DMS 273 treated with DMSO at 0.1 percent for 48 hours (cell line): ENCODE results near the gene LZTS3.
"Not testable (repeated sequence)": the region's sequence is repeated elsewhere in the genome, so short reads cannot be mapped to it uniquely, and the experiment has no call there.

Experiments used
- DNase-seq: peaks from one replicate; lab custom pipeline; 2025; lab: John Stamatoyannopoulos, UW

The LZTS3 gene

DNA sequence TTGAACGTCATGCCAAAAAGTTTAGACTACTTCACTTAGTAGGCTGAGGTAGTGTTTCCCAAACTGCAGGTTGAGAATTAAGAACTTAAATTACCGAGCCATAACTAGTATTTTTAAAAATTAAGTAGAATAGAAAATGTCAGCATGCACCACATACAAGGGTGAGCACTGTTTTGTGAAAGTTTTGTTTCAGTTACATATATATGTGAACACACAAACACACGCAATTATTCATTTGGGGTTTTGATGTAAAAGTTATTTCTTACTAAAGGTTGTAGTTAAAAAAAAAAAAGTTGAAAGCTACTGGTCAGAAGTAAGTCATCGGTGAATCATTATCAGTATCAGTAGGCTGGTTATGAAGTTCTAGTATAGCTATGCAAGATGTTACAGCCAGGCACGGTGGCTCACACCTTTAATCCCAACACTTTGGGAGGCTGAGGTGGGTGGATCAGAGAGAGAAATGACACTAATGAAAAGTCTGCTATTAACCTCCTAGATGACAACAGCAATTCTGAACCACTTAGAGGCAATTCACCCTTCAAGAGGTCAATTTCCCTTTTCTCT is 37.8 kb downstream of the LZTS3 start:
- no peak for DNase-seq

DNA sequence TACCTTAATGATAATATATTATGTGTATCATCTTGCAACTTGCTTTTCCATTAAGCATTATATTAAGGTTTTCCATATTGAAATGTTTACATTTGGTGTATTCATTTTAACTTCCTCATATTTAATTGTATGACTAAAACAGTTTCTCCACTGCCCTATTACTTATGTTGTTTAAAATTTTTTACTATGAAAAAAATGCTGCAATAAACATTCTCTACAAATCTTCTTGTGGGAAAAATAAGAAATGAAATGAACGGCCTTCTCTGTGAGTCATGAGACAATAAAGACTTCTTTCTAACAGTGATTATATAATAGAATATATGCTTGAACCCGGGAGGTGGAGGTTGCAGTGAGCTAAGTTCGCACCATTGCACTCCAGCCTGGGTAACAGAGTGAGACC is 39.2 kb downstream of the LZTS3 start:
- DNase-seq: no peak

GRCh38 chr20:3133155-3133554 is 40.2 kb downstream of the LZTS3 start:
- no peak for DNase-seq

DNA sequence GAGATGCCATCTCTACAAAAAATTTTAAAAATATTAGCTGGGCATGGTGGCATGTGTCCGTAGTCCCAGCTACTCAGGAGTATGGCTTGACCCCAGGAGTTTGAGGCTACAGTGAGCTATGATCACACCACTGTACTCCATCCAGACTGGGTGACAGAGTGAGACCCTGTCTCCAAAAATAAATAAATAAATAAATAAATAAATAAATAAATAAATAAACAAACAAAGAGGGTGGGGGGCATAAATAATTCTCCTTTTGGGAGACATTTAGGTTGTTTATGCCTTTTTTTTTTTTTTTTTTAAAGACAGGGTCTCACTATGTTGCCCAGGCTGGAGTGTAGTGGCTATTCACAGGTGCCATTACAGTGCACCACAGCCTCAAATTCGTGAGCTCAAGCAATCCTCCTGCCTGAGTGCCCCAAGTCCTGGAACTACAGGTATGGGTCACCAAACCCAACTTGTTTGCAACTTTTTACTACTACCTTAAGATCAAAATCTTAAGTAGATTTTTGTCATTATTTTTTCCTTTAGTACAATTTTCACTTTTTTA is 43.2 kb downstream of the LZTS3 start:
- no peak for DNase-seq

- DNase-seq: no peak
Measured at GRCh38 chr20:3129094-3129493, 44.3 kb downstream of the LZTS3 start.

GRCh38 chr20:3128275-3128984 is 44.9 kb downstream of the LZTS3 start:
- DNase-seq: no peak

- DNase-seq: no peak
Measured at GRCh38 chr20:3126527-3126859, 46.9 kb downstream of the LZTS3 start.

- DNase-seq: not testable (repeated sequence)
Measured at GRCh38 chr20:3125776-3126526, 47.4 kb downstream of the LZTS3 start.

- not testable (repeated sequence) for DNase-seq
Measured at GRCh38 chr20:3124773-3125560, 48.4 kb downstream of the LZTS3 start.

- DNase-seq: not testable (repeated sequence)
Measured at GRCh38 chr20:3124163-3124562, 49.2 kb downstream of the LZTS3 start.

GRCh38 chr20:3123542-3123941 is 49.8 kb downstream of the LZTS3 start:
- DNase-seq: no peak

GRCh38 chr20:3121955-3122610 is 51.3 kb downstream of the LZTS3 start:
- DNase-seq: no peak

DNA sequence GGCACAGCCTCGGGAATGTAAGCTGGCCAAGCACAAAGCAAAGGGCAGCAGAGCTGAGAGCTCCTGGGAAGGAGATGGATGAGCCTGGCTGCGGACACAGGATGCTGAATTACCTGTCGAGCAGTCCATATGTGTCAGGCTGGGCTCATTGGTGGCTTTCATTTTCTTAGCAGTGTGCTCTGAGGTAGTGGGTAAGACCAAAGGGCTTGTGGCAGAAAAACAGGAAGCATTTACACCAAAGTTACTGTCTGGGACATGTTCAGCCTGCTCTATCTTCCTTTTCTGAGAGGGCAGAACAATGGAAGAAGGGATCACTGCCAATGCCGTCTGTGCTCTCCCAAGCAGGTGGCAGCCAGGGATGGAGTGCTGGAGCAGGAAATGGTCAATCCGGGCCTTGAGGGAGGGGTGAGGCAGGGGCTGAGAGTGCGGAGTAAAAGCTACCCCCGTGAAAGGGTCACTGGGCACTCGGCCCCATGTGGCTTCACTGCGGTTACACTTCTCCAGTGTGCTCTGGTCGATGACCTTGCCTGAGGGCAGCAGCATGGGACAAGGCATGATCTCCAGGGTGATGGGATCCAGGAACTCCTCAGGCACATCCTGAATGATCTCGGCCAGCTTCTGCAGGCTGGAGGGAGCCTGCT is 52.0 kb downstream of the LZTS3 start:
- DNase-seq: no peak

DNA sequence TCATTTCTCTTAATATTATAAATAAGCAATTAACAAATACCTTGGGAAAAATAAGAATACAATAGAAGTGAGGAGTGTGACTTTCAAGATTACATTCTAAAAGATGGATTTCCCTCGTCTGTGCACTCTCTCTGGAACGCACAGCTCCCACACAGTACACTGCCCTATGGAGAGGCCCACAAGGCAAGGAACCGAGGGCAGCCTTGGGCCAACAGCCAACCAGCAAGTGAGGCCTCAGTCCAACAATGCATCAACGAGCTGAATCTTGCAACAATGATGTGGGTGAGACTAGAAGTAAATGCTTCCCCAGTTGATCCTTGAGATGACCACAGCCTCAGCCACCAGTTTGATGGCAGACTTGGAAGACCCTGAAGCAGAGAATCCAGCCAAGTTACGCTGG is 54.3 kb downstream of the LZTS3 start:
- DNase-seq: no peak

DNA sequence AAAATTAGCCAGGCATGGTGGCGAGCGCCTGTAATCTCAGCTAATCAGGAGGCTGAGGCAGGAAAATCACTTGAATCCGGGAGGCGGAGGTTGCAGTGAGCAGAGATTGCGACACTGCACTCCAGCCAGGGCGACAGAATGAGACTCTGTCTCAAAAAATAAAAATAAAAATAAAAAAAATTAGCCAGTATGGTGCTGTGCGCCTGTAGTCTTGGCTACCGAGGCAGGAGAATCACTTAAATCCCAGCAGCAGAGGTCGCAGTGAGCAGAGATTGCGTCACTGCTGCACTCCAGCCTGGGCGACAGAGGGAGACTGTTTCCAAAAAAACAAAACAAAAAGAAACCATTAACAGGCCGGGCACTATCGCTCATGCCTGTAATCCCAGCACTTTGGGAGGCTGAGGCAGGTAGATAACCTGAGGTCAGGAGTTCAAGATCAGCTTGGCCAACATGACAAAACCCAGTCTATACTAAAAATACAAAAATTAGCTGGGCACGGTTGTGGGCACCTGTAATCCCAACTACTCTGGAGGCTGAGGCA is 55.4 kb downstream of the LZTS3 start:
- peak; percentile 8 for DNase-seq

GRCh38 chr20:3116341-3116740 is 57.0 kb downstream of the LZTS3 start:
- DNase-seq: no peak

- no peak for DNase-seq
Measured at GRCh38 chr20:3115190-3116107, 57.9 kb downstream of the LZTS3 start.
